GM19395 (cell line): ENCODE measurements around the gene ARHGAP22.

Experiments used
- ATAC-seq: cut with Tn5 transposase; IDR thresholded peaks from one replicate; pipeline ENCODE4 v1.9.1; 2021; ENCODE audit warnings: mild to moderate bottlenecking, moderate library complexity; ENCODE audit not compliant: unreplicated experiment

The ARHGAP22 gene

GRCh38 chr10:48455392-48456151, 149.3 kb downstream of the ARHGAP22 start:
- ATAC-seq: no peak

- ATAC-seq: no peak
Measured at GRCh38 chr10:48455055-48455391, 149.8 kb downstream of the ARHGAP22 start.

GRCh38 chr10:48454302-48455054, 150.4 kb downstream of the ARHGAP22 start:
- no peak for ATAC-seq

GRCh38 chr10:48453451-48454301, 151.2 kb downstream of the ARHGAP22 start:
- no peak for ATAC-seq

GRCh38 chr10:48452879-48453412, 151.9 kb downstream of the ARHGAP22 start:
- no peak for ATAC-seq

GRCh38 chr10:48451969-48452878, 152.6 kb downstream of the ARHGAP22 start:
- ATAC-seq: no peak

GRCh38 chr10:48450741-48451466, 154.0 kb downstream of the ARHGAP22 start:
- ATAC-seq: no peak

- ATAC-seq: no peak
Measured at GRCh38 chr10:48450233-48450740, 154.6 kb downstream of the ARHGAP22 start.

- no peak for ATAC-seq
Measured at GRCh38 chr10:48449501-48450232, 155.2 kb downstream of the ARHGAP22 start.

GRCh38 chr10:48448796-48449195, 156.1 kb downstream of the ARHGAP22 start:
- no peak for ATAC-seq

- ATAC-seq: no peak
Measured at GRCh38 chr10:48447356-48448215, 157.3 kb downstream of the ARHGAP22 start.

GRCh38 chr10:48446785-48447184, 158.1 kb downstream of the ARHGAP22 start:
- ATAC-seq: no peak

GRCh38 chr10:48445932-48446331, 158.9 kb downstream of the ARHGAP22 start:
- ATAC-seq: no peak

- ATAC-seq: no peak
Measured at GRCh38 chr10:48444861-48445841, 159.7 kb downstream of the ARHGAP22 start.

GRCh38 chr10:48444266-48444665, 160.6 kb downstream of the ARHGAP22 start:
- ATAC-seq: no peak

GRCh38 chr10:48442809-48443177, 162.1 kb downstream of the ARHGAP22 start:
- ATAC-seq: no peak
